HT-29 (cell line): ENCODE results near the gene ATG4B. TPM values are rescaled to one million over a fixed set of nuclear protein-coding genes. Genes with fewer than 3 reads are reported as not detected.
"Not testable (repeated sequence)": the region's sequence is repeated elsewhere in the genome, so short reads cannot be mapped to it uniquely, and the experiment has no call there.

Source experiments
- DNase-seq: peaks from one replicate; pipeline ENCODE4 v3.0.0-alpha.2; 2015; ENCODE audit warnings: low spot score
- total RNA-seq: library from RNA; depleted of rRNA; stranded (reverse); fragments of >200 nt; shearing (Covaris generic); gene quantifications from 2 replicates; pipeline ENCODE4 v1.2.3, GENCODE V29; 2014

ATG4B gene
- total RNA-seq, 1 experiment from 2014 or later, result 77.5 TPM

GRCh38 chr2:241639385-241639784 is 1.9 kb downstream of the ATG4B start:
- no peak for DNase-seq

DNA sequence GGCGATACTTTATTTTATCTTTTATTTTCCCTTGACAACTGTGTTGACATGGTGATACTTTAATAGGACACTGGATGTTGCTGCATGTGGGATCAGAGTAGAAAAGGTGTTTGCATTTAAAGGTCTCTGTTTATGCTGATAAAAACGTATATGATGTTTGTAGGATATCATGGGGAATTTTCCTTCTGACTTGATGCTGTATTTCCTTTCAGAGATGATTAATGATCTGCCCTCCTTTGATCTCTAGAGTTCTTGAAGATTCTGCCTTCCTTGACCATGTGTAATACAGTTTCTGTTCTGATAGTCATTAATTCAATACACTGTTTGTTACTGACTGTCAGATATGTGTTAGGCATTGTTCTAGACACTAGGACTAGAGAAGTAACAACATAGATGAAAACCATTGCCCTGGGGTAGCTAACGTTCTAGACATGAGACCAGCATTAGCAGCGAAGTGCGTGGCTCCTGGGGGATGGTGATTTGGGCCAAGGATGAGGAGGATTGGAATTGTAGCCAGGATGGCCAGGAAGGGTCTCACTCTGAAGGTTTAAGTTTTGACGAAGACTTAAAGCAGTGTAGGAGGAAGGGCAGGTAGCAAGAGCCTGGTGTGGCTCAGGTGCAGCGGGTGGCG is 2.8 kb downstream of the ATG4B start:
- no peak for DNase-seq

- no peak for DNase-seq
These were observed 4.1 kb downstream of the ATG4B start for GRCh38 chr2:241641631-241642030.

DNA sequence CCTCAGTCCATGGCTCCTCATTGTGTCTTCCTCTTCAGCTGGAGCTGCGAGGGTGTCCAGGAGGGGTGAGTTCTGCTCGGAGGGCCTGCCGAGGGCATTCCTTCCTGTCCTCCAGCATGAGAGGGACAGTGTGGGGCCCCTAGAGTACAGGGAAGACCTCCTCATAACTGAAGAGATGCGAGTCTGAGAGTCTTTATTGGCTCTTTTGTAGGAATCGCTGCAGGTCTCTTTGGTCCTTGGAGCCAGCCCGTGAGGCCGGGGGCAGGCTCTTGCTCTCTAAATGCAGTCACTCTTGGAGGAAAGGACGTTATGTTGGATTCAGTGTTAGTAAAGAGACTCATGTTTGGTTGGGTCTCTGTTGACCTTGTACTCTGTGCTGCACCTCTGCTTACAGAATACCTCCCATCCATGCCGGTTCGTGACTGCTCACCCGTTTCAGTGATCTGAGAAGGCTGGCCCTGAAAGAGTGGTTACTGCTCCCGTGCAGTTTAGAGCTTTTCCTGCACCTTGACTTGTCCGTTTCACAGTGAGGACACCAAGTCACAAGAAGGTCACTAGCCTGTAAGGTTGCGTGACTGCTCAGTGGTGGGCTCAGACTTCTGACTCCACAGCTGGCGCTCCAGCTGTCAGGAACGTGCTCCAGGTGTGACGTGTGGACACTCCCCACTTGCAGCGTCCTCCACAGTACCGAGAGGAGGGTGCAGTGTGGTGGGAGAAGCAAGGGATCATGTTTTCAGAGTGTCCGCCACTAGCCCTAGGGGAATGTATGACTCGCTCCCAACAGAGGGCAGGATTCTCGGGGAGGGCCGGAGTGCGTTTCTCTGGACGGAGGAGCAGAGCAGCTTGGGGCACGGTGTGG is 7.8 kb downstream of the ATG4B start:
- no peak for DNase-seq

GRCh38 chr2:241645915-241646645 is 8.6 kb downstream of the ATG4B start:
- no peak for DNase-seq

DNA sequence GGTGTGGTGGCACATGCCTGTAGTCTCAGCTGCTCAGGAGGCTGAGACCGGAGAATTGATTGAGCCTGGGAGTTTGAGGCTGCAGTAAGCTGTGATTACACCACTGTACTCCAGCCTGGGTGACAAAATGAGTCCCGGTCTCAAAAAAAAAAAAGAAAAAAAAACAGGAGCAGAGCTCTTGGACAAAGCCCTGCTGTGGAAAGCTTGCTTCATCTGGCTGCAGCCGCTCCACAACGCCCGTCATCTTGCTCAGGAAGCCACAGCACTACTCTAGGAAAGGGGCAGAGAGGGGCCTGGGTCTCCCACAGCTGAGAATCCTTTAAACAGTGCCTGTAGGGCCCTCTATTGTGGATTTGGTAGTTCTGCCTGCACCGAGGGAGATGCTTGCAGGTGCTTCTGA is 11.0 kb downstream of the ATG4B start:
- DNase-seq, result no peak

- DNase-seq, result no peak
These were observed 11.9 kb downstream of the ATG4B start for GRCh38 chr2:241649404-241649803.

GRCh38 chr2:241649927-241650326 is 12.4 kb downstream of the ATG4B start:
- DNase-seq, result no peak

DNA sequence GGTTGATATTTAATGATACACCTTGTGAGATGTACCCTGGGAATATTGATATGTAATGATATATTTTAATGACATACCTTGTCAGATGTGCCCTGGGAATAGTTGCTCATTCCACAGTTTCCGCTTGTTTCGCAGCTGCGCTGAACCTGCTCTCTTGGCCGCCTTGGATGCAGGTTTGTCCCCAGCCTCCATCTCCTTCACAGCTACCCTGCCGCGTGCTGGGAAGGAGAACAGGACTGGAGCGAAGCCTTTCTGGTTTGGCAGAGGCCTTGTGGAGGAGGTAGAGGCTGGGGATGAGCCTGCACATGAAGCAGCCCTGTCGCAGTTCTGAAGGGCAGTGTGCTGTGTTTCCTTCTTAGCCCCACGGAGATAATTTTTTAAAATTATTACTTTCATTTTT is 14.6 kb downstream of the ATG4B start:
- no peak for DNase-seq

GRCh38 chr2:241652722-241653121 is 15.2 kb downstream of the ATG4B start:
- no peak for DNase-seq

- no peak for DNase-seq
These were observed 15.8 kb downstream of the ATG4B start for GRCh38 chr2:241653210-241653750.

DNA sequence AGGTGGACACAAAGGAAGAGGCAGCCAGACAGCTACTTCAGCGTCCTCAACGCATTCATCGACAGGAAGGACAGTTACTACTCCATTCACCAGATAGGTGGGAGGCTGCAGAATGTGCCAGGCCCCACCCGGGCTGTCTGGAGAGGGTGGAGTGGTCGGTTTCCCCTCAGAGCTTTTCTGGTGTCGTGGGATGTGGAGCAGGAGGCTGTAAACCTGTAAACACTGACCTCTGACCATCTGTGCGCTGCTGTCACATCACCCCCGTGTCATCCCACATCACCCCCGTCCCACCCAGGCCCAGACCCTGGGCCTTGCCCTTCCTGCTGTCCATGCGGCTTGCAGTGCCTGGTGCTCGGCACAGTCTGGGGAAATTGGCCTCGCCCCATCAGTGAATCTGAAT is 17.1 kb downstream of the ATG4B start:
- DNase-seq, result no peak

DNA sequence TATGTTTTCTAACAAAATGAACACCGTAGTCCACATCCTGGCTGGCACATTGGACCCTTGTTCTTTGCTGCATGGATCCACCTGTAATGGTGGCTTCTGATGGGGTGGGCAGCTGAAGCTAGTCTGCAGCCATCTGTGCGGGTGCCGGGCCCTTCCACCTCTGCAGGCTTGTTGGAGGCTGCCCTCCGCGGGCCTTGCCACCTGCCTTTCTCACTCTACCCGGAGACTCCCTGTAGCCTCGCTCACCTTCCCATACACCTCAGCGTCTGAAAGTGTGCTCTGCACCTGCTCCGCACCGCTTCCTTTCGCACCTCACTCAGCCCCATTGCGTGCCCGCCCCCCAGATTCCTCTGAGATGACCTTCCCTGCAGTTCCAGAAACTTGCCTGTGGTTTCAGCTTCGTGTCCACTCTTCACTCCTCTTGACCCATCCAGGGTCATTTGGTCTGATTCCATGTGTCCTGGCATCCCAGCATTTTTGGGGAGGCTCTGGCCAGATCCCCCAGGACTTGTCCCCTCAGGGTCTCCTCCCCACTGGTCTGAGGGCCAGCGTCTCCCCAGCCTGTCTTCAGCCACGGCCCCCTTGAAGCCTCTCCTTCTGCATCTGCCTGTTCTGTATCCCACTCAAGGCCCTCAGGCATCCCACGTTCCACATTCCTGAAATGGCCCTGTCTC is 18.2 kb downstream of the ATG4B start:
- DNase-seq, result no peak

DNA sequence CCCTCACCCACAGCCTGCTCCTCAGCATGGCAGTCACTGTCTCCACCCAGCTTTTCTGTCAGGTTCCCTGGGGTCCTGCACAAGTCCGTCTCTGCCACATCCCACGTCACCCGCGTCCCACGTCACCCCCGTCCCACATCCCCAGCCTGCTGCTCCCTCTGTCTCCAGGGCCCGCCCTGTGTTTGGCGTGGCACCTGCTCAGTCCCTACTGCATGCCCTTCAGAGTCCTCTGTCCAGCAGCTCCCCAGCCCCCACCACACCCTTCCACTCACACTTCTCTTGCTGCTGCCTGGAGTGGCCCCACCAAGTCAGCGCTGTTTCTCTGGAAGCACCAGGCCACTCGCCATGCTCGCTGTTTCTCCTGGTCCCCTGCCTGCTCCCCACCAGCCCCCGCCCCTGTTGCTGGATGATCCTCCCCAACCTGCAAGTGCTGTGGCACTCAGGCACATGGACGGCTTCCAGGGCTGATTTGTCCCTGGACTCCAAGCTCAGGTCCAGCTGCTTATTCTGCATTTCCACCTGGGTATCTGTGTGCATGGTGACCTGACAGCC is 18.8 kb downstream of the ATG4B start:
- DNase-seq, result no peak

- DNase-seq, result no peak
These were observed 20.3 kb downstream of the ATG4B start for GRCh38 chr2:241657786-241658254.

- DNase-seq, result no peak
These were observed 20.8 kb downstream of the ATG4B start for GRCh38 chr2:241658296-241658695.

GRCh38 chr2:241659150-241659739 is 21.8 kb downstream of the ATG4B start:
- peak; percentile 78 for DNase-seq

GRCh38 chr2:241660593-241661213 is 23.2 kb downstream of the ATG4B start:
- no peak for DNase-seq

DNA sequence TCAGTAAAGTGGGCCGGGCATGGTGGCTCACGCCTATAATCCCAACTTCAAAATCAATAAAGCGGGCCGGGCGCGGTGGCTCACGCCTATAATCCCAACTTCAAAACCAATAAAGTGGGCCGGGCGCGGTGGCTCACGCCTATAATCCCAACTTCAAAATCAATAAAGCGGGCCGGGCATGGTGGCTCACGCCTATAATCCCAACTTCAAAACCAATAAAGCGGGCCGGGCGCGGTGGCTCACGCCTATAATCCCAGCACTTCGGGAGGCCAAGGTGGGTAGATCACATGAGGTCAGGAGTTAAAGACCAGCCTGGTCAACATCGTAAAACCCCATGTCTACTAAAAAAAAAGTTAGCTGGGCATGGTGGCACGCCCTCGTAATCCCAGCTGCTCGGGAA is 25.2 kb downstream of the ATG4B start:
- DNase-seq, result not testable (repeated sequence)

DNA sequence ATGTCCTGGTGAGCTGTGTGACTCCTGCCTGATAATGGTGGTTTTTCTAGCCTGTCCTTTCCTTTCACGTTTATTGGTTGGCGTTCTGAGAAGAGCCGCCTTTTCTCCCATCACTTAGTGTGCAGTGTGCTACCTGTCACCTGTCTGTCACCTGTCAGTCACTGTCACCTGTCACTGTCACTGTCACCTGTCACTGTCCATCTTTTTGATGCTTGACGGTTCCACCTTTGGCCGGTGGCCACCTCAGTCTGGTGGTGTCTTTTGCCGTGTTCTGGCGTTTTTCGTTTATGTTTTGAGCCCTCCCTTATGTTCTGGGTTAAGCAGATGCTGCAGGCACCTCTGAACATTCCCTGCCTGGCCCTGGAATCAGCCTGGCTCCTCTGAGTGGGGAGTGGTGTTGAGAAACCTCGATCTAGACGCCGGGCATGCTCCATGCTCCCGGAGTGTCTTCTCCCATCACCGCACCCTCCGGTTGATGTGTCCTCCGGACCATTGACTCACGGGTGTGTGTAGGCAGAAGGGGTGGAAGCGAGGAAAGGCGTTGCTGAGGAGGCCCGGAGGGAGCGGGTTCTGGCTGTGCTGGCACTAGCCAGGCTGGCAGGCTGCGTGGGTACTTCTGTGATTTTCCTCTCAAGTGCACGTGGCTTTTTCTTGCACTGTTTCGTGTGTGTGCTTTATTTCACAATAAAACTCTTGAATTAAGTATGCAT is 28.4 kb downstream of the ATG4B start:
- no peak for DNase-seq
